ENCODE measurements around the gene SREBF2.

- TF ChIP-seq CTCF (IDR thresholded peaks at IDR 0.05) (no peak), POLR2A (IDR thresholded peaks at IDR 0.05) (no peak), EP300 (IDR thresholded peaks at IDR 0.05) (no peak)
Observed at GRCh38 chr22:41830174-41830573, 2.7 kb upstream of the SREBF2 start.
